ENCODE results near the gene RXFP3.

GRCh38 chr5:33891788-33892619, 44.2 kb upstream of the RXFP3 start, which contains the start of gene ADAMTS12:
- TF ChIP-seq CTCF (IDR thresholded peaks at IDR 0.05) (no peak), POLR2A (IDR thresholded peaks at IDR 0.05) (no peak)
